Fibroblast of skin of back (primary cell): ENCODE data around the gene GRAMD4.
"Not testable (repeated sequence)": the region's sequence is repeated elsewhere in the genome, so short reads cannot be mapped to it uniquely, and the experiment has no call there.

ENCODE experiments used
- DNase-seq: peaks from one replicate; pipeline ENCODE4 v3.0.0-alpha.2; 2013

GRAMD4 gene

DNA sequence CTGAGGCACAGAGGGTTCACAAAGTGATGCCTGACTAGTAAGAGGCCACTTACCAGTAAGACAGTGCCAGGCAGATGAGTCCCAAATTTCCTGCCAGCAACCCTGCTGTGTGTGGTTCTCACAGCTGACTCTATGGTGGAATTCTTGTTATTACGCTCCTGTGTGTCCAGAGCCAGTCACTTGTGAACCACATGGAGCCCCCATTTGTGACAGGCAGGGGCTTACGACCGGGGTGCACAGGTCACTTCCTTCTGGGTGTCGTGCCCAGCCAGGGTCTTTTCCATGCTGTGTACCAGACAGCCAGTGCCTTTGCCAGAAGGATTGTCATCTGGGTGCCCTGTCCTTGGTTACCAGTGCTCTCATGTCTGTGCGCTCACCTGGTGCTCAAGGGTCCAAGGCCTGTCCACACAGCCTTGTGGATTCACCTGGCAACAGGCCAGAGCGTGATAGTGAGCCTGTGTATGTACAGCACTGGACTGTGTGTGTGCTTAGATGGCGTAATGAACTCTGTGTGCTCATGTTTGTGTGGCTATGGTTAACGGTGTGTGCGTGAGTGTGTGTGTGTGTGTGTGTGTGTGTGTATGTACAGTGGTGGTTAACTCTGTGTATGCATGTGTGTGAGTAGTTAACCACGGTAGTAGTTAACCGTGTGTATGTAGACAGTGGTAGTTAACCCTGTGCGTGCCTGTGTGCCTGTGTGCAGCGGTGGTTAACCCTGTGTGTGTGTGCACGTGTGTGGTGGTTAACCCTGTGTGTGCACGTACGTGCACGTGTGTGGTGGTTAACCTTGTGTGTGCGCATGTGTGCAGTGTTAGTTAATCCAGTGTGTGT, 18.6 kb downstream of the GRAMD4 start:
- DNase-seq, result peak; percentile 14

DNA sequence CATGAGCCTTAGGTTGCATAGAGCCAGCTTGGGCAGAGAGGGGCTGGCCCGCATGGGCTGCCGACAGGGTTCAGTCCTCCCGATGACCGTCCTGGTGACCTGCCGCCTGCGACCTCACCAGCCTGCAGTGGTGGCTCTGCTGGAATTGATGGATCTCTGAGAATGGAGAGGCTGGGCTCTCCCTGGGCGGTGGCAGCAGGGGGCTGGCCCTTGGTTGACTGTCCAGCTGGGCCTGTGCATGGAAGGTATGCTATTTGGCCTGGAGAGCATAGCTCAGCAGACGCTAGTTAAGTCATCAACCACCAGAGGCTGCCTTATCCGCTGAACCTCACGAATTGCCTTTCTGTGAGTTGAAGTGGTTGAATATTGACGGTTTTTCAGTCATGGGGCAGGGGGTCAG, 19.7 kb downstream of the GRAMD4 start:
- DNase-seq, result no peak

DNA sequence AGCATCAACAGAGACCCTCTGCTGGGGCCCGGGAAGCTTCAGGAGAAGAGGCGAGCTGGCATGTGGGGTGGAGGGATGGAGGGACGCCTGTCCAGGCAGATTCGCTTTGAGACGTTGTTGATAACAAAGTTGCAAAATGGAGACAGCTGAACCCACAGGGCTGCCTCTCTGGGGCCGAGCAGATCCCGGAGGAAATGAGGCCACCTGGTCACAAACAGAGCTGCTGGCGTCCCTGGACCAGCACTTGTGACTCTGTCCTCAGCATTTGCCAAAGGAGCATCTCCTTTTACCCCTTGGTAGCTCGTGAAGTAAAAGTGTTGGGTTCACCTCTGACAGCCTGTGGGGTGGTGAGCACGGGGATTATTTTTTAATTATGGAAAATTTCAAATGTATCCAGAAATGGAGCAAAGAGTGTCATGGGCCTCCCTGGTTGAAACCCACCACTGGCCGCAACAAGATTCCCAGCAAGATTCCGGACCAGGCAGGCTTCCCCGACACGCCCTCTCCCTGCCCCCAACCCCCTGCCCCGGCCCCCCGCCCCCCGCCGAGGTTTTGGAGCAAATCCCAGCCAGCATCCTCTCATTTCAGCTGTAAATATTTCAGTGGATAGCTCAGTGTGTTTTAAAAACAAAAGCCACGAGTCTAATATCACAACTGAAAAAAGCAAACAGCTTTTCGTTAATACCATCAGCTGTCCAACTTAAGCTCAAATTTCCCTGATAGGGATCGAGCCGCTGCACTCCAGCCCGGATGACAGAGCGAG, 20.3 kb downstream of the GRAMD4 start:
- no peak for DNase-seq

DNA sequence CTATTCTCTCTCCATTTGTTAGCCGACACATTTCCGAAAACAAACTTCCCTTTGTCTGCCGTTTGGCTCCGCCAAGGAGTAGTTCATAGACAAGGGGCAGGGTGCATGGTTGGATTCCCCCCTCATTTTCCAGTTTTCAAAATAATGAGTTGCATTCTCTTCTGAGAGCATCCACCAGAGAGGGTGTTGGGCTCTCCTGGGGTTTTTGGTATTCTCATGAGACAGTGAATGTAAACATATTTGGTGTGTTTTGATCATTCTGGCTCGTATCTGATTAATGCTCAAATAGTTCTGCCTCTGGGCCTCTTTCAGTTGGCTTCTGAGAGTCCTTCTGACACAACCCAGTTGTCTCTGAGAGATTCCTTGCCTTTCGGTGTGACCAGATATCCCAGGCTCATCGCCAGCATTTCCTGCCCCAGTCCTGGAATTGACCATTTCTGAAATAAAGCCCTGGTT, 21.7 kb downstream of the GRAMD4 start:
- no peak for DNase-seq

DNA sequence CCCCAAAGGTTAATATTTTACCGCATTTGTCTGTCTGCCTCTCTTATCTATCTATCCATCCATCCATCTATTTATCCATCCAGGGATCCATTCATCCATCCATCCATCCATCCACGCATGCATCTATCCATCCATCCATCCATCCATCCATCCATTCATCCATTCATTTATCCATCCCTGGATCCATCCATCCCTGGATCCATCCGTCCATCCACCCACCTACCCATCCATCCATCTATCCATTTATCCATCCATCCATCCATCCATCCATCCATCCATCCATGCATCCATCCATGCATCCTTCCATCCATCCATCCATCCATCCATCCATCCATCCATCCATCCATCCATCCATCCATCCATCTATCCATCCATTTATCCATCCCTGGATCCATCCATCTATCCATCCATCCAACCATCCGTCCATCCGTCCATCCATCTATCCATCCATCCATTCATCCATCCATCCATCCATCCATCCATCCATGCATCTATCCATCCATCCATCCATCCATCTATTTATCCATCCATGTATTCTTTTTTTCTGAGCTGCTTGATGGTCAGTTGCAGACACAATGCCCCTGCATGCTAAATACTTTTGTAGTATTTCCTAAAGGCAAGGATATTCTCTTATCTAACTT, 22.8 kb downstream of the GRAMD4 start:
- DNase-seq, result not testable (repeated sequence)

DNA sequence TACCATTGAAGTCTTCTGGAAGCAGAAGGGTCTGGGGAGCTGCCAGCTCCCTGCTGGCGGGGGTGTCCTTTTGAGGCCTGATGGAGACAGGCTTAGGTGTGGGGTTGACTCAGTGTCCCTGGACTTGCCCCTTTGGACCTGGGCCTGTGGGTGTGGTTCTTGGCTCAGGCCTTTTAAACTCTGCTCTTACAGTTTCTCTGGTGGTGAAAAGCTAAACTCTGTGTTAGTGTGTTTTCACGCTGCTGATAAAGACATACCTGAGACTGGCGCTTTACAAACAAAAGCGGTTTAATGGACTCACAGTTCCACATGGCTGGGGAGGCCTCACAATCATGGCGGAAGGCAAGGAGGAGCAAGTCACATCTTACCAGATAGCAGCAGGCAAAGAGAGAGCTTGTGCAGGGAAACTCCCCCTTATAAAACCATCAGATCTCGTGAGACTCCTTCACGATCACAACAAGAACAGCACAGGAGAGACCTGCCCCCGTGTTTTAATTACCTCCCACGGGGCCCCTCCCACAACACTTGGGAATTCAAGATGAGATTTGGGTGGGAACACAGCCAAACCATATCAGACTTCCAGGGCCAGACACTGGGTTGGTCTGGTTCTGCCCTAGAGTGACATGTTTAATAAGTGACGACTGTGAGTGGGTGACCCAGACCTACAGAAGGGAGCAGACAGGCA, 26.5 kb downstream of the GRAMD4 start:
- DNase-seq, result no peak

DNA sequence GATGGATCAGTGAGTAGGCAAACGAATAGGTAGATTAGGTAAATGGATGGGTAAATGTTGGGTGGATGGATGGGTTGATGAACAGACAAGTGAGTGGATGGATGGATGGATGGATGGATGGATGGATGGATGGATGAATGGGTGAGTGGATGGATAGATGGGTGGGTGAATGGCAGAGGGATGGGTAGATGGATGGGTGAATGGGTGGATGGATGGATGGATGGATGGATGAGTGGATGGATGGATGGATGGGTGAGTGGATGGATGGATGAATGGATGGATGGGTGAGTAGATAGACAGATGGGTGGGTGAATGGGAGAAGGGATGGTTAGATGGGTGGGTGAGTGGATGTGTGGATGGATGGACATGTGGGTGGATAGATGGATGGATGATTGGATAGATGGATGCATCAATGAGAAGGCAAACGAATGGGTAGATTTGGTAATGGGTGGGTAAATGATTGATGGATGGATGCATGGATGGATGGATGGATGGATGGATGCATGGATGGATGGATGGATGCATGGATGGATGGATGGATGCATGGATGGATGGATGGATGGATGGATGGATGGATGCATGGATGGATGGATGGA, 28.1 kb downstream of the GRAMD4 start:
- not testable (repeated sequence) for DNase-seq

DNA sequence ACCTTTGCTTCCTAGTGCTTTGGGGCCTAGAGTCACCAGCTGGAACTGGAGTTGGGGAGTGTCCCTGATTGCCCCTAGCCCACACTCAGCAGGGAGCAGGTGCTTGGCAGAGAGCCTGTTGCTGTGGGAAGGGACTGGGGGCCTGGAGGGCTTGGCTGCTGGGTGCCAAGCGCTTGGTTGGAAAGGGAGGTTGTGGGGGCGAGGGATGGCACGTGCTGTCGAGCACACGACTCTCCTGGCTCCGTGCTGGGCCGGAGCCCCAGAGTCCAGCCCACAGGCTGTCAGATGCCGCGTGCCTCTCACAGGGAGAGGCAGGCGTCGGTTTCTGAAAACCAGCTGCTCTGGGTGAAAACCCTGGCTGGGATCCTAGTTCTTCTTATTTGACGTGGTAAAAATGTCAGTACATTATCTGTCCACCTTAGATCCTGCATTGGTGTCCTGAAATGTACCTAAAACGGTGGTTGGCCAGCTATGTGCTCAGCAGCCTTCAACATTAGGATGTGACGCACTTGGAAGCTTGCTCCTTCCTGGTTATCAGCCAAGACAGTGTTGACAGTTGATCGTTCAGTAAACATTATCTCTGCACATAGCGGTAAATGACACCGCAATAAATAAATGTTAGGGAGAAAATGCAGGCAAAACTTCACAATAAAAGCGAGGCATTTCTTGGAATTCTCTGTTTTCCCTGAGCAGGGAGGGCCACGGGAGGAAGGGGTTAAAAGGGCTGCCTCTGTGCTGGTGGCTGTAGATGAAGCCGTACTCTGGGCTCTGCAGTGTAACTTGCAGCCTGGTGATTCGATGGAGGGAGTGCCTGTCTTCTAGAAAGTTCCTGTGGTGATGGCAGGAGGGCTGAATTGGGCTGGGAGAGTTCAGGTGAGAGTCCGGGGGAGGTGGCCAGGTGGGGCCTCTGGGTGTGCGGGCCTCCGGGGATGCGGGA, 29.2 kb downstream of the GRAMD4 start:
- no peak for DNase-seq

DNA sequence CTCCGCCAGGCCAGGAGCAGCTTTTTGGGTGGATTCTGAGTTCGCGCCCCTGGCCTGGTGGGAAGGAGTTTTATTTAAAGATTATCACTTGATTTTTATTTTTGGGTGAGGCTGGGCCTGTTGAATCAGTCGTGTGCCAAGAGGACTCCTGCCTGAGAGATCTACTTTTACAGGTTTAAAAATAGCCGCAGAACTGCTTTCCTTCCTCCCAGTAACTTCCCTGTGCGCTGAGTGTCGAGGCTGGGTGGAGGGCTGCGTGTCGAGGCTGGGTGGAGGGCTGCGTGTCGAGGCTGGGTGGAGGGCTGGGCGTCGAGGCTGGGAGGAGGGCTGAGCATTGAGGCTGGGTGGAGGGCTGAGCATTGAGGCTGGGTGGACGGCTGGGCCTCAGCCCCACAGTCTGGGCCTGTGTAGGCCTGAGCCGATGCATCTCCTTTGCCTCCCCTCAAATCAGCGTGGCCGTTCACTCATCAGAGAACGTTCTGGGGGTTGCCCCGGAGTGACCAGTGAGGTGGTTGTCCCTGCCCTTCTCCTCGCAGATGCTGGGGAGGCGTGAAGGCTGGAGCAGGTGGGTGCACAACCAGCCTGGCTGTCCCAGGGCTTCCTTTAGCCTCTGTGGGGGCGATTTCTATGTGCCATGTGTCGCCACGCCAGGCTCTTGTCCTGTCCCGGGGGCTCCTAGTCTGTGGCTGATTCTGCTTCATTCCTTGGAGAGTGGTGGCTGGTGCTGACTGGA, 30.1 kb downstream of the GRAMD4 start:
- DNase-seq, result no peak

DNA sequence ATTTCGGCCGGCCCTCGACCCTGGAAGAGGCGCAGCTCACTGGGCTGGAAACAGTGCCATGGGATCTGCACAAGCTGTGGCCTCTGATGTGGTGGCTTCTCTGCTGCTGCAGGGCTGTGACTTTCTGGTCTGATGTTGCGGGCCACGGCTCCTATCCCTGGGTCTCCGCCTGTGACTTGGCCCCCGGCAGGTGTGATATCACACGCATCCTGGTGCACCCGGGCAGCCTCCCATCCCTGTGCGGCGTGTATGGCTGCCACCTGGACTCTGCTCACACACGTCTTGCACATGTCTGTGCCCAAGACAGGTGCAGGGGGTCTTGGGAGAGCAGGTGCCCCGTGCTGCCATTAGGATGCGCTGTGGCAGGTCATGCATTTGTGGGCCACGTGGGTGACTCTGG, 31.1 kb downstream of the GRAMD4 start:
- no peak for DNase-seq

DNA sequence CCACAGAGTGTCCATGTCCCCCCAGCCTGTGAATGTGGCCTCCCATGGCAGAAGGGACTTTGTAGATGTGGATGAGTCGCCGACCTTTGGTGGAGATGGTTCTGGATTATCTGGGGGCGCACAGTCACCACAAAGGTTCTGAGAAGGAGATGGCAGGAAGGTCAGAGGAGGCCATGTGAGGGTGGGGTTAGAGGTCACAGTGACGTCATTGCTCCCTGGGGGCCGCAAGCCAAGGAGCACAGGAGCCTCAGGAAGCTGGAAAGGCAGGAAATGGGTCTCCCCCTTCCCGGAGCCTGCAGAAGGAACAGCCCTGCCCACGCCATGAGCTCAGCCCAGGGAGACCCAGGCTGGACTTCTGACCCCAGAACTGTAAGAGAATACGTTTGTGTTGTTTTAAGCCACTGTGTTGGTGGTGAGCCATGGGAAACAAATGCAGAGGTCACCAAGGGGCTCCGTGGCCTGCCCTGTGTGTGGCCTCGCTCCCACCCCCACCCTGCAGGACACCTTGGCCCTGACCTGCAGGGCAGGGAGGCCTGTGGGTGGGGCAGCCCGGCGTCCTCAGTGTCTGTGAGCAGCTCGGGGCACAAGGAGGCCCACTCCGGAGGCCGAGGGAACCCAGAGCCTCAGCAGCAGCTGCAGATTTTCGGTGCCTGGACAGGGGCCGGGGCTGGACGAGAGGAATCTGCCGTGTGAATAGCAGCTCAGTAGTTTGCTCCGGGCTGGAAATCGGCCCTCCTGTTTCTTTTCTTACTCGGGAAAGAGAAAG, 32.1 kb downstream of the GRAMD4 start:
- peak; percentile 7 for DNase-seq

DNA sequence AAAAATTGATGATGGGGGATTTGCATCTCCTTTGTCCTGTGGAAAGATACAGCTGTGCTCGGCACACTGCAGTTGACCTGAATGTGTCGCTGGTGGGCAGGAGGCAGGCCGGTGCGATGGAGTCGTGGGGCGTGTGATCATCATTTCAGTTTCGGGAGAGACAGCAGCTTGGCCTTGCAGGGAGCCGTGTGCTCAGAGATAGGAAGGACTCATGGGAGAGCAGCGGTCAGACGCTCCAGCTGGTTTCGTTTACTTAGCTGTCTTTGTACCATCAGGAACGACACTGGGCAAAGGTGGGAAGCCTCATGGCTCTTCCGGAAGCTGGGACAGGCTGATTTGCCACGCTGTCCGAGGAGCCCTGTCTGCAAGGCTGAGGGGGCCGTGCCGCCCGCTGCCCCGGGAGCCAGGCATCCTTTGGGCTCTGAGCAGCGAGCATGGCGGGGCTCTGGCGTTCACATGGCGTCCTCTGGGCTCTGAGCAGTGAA, 32.7 kb downstream of the GRAMD4 start:
- DNase-seq, result no peak

DNA sequence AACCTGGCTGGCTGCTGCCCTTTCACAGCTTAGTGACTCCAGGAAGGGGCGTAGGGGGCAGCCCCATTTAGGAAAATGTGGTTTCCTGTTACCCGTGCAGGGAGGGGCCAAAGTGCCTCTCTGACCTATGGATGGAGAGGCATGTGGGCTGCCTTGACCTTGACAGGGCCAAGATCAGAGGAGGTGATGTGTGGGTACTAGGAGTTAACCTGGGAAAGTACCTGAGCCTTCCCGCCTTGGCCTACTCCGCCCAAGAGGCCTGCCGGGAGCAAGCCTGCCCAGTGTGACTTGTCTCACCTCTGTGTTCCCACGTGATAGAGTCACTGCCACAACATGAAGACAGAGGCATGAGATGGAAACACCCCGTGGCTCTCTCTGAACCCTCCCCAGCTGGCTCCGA, 33.4 kb downstream of the GRAMD4 start:
- DNase-seq, result no peak

DNA sequence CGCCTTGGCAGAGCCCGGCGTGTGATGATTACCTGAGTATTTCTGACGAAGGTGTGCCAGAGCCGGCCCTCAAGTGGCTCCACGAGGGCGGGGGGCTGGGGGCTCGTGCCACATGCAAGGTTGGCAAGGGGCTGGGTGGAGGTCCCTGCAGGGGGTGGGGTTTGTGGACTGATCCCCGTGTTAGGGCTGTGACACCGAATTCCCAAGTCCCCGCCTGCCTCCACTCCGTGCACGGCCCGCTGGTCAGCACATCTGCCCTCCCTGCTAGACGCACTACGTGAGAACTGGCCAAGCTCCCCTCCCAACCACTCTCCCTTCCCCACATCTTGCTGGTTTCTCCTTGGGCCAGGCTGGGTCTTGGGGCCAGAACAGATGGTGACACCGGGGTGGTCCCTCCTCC, 34.2 kb downstream of the GRAMD4 start:
- DNase-seq, result no peak

DNA sequence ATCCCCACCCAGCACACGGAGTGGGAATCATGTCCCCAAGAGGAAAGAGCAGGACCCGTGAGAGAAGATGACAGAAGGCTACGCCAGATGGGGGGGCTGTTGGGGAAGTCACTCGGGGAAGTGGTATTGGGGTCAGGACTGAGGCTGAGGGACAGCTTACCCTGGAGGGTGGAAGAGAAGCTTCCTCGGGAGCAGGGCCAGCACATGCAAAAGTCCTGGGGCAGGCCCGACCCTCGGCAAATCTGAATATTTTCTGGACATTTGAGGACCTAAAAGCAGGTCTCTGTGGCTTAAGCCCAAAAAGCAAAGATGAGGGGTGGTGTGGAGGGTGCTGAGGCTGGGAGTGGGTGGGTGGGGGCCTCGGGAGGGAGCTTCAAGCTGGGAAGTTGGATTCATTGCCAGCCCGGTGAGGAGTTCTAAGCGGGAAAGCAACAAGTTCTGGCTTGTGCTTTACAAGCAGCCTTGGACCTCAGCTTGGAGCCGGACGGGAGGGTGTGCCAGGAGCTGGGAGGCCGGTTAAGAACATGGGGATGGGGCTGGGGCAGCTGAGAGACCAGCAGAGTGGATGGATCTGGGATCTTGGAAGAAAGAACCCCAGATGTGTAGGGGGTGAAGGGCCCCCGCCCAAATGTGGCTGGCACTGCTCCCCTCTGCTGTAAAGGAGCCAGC, 34.9 kb downstream of the GRAMD4 start:
- no peak for DNase-seq

DNA sequence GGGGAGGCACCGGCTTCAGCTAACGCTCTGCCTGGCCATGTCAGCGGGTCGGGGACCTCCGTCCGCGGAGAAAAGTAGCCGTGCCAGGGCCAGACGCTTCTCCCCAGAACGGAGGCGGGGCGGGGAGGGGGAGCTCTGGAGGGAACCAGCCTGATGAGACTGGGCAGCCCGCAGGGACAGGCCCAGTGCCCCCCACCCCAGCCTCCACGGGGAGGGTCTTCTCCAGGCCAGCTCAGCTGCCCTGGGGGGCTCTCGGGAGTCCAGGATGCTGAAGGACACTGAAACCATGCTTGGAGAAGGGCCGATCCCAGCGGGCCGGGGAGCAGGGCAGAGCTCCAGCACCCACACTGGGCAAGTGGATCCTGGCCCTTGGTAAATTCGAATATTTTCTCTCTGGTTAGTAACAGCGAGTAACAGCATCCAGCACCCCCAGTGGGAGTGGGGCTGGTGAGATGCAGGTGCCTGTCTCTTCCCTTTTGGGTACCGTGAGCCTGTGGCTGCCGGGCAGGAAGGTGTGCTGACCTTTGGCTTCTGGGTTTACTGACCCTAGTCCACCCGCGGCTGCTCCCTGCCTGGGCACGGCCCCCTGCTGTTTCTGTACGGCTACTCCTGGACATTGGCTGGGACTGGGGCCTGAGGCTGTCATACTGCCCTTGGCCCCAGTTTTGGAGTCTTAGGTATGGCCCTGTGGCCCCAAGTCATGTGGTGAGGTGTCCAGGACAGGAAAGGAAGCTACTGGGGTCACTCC, 35.8 kb downstream of the GRAMD4 start:
- no peak for DNase-seq

DNA sequence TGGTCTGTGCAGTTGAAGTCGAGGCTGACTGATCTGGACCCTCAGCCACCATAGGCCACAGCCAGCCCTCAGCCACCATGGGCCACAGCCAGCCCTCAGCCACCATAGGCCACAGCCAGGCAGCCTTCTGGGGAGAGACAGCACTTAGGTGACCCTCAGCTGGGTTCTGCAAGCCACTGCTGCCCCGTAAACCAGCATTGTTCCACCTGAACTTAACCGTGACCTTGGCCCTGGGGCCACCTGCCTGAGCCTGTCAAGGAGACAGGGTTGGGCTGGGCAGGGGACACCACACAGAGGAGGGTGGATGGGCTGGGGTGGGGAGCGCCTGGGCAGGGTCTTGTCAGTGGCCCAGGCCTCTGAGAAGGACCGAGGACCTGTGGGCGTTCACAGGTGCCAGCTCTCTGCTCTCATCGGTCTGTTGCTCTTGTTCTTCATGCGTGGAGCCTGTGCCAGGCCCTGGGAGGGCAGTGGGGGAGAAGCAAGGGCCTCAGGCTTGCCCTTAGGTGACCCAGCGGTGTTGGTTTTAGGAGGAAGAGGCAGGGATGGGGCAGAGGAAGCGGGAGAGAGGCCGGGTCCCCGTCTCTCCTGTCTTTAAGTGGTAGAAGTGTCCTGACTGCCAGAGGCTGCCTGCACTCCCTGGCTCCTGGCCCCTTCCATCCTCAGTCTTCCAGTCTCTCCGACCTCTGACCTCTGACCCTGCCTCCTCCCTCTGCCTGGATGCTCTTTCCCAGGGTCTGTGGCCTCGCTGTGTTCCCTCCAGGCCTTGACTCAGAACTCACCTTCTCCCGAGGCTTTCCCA, 36.9 kb downstream of the GRAMD4 start:
- no peak for DNase-seq

DNA sequence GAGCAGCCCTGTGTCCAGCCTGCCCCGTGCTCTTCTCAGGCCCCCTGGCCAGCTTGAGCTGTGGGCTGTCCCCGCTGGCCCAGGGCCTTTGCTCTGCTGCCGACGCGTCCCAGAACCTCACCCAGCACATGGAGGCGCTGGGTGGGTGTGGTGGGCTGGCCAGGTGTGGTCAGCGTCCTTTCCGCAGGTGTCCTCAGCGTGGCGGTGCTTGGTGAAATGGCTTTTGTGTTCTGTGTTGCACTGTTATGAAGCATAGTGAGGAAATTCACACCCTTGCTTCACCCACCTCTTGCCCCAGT, 37.4 kb downstream of the GRAMD4 start:
- DNase-seq, result no peak
